Measurements from ENCODE around the gene OTOGL.

OTOGL gene

DNA sequence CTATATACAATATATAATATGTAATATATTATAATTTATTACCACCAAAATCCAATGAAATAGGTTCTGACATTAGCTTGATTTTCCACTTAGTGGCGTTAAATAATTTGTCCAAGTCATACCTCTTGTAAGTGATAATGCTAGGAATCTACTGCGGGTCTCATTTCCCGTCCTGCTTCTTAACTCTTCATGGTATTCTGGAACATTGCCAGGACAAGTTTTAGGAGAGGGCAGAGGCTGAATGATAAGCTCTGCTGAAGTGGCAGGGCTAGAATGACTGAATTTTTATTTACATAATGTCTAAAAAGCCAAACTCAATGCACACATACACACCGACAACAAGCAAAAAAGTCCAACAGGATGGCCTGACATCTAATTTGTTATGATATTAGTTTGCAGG lies 274.3 kb downstream of the OTOGL start:
- DNase-seq (ENCODE audit: low read depth in 2 of 2) = no peak

DNA sequence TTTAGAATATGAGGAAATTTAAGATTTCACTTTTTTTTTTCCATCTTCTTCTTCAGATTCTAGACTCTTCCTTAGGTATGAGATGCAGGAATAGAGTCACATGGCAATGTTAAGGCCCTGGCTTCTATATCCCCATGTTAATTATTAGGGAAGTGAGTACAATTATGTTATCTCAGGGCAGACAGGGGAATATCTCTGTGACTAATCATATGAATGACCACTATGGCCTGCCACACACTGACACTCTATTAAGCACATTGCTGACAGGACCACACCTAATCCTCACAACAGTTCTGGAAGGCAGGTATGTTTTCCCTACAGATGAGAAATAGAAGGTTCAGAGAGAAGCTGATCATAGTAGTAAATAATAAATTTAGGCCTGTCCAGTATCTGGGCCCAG lies 275.3 kb downstream of the OTOGL start:
- no peak for DNase-seq (ENCODE audit: low read depth in 2 of 2)

DNA sequence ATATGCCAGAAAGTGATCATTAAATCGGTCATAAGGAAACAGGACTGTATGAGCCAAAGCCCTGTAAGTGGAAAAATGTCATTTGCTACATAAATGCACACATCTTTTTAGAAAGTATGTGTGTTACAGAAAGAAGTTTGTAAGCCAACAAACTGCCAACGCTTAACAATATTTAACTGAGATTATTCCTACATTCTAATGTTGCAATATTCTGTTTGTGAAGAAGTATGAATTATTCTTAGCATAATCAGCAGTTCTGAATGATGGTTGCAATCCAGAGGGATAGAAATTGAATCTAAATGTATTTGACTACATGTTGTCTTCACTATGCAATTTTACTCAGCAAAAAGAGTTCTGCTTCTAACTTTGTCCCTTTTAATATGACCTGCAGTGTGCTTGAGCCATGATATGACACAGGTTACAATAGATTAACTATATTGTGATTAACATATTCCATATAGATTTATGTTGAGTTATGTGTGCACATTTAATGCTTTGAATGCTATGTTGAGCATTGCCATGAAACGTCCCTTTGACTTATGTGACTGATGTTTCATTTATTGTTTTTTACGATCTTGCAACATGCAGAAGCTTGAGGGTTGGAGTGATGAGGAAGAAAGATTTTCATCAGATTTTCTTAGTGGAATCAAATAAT lies 277.9 kb downstream of the OTOGL start:
- no peak for DNase-seq (ENCODE audit: low read depth in 2 of 2)

DNA sequence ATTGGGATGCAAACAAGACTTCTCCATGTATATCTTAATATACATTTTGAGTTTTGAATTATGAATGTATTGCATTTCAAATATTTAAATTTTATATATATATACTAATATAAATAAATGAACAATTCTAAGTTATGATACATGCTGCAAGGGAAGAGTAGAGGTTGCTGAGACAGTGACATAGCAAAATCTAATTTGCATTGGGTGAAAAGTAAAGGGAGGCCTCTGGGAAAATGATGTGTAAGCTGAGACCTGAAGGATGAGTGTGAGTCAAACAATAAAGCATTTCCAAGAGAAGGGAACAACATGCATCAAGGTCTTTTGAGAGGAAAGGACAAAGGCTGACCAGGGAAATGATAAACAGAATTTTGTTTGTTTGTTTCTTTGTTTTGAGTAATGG lies 281.8 kb downstream of the OTOGL start:
- DNase-seq (ENCODE audit: low read depth in 2 of 2) = no peak

DNA sequence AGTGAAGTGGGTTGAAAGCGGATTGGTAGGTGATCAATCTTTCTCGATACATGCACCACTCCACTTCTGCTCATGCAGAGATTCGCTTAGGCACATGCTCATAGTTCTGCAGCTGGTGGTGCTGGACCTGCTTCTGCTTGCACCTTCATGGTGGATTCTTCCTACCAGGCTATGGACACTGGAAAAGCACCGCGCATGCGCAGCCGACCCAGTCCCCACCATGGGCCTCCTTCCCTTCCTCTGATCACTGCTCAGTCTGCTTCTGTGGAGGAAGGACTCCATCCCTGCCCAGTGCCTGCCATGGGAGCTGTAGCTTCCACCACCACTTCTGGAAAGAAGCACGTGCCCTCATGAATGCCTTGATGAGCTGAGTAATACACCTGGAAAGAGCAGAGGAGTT lies 282.9 kb downstream of the OTOGL start:
- no peak for DNase-seq (ENCODE audit: low read depth in 2 of 2)

DNA sequence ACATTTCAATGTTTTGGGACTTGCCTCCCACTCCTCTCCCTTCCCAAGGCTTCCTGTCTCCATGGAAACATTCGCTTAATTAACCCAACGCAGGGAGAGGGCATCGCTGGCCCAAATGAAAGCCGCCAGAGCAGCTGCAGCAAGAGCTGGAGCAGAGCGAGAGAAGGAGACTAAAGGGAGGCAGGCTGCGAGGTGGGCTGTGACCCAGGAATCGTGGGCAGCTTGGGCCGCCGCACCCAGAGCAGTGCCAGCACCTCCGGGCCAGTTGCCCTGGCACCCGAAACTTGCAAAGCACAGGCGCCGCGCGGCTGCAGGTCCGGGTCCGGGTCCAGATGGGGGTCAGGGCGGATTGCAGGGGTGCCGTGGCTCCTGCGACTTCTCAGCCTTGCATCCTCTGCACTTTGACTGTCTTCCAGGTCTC lies 301.2 kb downstream of the OTOGL start:
- no peak for DNase-seq (ENCODE audit: low read depth in 2 of 2)

DNA sequence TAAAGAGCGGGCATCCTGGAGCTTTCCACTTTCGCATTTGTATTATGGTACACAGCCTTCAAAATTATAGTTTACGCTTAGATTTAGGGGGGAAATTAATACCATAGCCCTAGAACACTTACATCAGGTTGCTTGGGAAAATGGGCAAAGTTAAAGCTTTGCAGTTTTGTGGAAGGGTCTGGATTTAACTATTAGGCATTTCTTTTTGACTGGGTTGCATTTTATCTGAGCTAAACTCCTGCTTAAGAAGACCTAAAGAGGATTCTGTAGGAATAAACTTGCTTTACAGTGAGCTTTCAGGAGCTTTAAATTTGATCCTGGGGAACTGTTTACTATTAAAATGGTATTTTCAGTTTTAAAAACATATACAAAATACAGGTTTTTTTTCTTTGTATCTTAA lies 301.9 kb downstream of the OTOGL start:
- no peak for DNase-seq (ENCODE audit: low read depth in 2 of 2)

DNA sequence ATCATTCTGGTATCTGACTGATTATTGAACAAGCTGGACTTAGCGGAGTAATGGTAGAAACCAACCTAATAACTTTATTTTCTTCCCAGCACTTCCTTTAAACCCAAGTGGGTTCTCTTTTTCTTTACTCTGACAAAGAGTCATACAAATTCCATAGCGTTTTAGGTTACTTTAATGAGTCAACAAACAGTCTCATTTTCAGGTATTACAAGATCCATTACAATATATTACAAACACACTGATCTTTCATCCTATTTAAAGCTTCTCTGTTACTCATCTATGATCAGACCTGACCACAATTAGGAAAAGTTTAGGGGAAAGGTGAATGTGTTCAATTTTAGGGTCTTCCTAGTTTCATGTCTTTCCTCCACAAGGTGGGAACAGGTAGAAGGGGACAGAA lies 305.3 kb downstream of the OTOGL start:
- no peak for DNase-seq (ENCODE audit: low read depth in 2 of 2)

DNA sequence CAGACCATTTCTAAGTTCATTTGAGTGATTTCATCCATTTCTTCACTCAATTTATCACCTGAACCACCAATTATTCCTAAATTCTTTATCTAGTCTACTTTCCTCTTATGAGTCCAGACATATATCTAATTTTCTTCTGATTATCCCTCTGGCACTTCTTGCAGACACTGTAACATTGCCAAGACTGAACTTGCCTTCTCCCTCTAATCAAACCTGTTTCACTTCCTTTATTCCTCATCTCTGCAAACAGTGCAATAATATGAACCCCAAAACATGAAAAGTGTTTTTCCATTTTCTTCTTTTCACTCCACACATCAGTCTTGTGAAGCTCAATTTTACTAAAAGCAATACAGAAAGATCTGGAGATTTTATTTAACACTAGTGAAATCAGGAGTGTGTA lies 306.9 kb downstream of the OTOGL start:
- DNase-seq (ENCODE audit: low read depth in 2 of 2) = no peak

DNA sequence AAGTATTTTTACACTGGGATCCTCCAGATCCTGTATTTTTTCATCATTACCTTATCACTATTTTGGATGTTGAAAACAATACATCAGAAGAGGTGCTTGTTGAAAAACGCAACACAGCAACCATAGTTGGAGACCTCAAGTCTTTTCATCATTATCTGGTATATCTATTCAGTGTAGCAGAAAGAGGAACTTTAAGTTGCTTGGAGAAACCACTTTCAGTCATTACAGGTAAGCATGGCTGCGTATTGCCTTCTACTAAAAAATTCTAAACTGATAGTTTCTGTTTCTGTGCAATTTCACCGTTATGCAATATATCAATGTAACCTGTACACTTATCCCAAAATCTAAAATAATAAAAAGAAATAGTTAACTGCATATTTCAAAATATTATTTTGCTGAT lies 312.4 kb downstream of the OTOGL start:
- DNase-seq (ENCODE audit: low read depth in 2 of 2) = no peak

DNA sequence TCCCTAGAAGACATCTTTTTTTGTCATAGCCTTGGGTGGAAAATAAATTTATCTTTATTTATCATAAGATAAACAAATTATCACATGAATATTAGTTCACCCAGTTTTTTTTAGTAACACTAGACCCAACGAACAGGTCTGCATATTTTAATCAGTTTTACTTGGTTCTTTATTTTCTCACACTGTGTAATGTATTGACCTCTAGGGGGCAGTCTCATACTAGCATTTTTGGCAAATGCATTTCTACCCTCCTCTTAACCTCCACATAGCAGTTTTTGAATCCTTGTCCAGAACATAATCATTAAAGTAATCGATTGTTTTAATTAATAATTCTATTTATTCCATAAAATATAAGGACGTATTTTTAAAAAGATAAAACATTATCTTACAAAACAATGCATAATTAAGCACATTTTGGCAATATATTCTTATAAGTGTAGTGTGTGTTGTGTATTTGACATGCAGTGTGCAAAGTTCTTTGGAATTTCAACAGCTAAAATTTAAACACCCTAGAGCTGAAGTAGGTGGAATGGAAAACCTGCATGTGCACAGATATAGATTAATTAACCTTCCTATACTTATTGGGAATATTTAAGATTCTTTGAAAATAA lies 313.1 kb downstream of the OTOGL start:
- DNase-seq (ENCODE audit: low read depth in 2 of 2) = no peak

DNA sequence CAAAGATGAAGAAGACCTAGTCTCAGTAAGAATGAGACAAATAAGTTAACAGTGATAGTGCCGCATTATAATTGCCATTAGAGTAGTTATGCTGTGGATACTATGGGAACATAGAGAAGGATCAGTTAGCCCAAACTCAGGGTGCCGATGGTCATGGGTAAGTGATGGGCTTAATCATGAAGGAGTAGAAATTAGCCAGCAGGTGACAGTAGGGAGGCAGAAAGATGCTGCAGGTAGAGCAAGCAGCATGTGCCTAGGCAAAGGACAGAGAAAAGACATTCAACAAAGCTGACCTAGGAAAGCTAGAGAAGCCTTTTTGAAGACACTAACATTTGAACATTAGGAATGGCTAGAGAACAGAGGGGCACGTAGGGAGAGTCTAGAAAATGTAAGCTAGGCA lies 314.1 kb downstream of the OTOGL start:
- no peak for DNase-seq (ENCODE audit: low read depth in 2 of 2)

DNA sequence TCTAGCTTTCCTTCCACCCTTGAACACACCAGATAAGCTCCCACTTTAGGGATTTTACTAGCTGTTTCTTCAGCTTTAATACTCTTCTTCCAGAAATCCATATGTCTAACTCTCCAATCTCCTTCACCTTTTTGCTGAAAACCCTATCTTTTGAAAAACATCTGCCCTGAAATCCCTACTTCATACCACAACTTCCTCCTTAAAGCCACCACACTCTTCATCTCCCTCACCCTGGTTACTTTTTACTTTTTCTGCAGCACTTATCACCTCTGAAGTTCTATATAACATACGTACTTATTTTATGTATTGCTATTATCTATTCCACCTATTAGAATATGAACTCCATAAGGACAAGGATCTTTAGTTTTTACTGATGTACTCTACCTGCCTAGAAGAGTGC lies 316.1 kb downstream of the OTOGL start:
- no peak for DNase-seq (ENCODE audit: low read depth in 2 of 2)

DNA sequence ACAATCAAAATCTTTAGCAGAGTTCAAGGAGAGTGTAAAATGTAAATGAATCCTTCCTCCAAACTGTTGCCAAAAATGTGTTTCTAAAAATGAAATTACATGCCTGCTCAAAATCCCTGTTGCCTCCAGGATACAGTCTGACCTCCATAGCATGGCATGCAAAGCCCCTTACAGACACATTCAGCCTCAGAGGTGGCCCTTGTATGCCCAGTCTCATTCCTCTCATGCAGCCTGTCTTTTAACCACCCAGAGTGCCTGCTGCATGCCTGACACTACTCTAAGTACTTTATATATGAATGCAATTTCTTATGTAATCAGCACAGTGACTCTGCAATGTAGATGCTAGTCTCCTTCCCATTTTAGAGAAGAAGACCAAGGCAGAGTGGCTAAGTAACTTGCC lies 320.3 kb downstream of the OTOGL start:
- no peak for DNase-seq (ENCODE audit: low read depth in 2 of 2)

DNA sequence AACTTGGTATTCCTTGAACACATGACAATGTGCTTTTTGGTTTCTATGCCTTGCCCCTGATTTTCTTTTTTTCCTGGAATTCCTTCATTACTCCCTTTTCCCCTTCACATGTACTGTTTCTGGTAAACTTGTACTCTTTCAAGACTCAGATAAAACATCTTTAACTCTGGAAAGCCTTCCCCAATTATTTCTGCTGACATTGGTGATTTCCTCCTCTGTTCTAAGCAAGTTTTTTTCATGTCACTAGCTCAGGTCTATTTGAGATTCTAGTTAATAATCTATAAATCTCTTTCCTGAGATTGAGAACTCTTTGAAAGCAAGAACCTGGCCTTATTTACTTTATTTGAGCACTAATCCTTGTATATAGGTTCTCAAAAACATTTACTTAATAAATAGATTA lies 320.7 kb downstream of the OTOGL start:
- DNase-seq (ENCODE audit: low read depth in 2 of 2) = no peak

DNA sequence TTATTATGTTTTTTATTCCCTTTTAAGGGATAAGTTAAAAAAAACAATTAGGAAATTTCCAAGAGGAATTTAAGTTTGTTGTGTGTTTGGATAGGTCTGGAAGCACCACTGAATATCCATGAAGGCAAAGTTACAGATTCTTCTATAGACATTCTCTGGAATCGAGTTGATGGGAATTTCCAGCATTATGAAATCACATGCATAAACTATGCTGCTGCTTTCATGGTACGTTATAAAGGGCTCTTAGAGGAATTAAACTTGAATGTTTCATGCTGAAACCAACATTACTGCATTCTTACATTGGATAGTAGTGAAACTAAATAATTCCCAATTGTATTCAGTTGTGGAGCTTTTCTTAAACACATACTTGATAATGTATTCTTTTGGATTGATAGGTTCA lies 323.2 kb downstream of the OTOGL start:
- no peak for DNase-seq (ENCODE audit: low read depth in 2 of 2)

Data from stimulated activated CD8-positive, alpha-beta memory T cell treated with anti-CD3 and anti-CD28 coated beads, Interleukin-7, amount 100 ng/mL, for 4 hours (primary cell).